NT2/D1 (cell line): ENCODE measurements around the gene ZDHHC19.

ENCODE experiments used
- SUZ12 ChIP-seq: IDR thresholded peaks from 2 replicates; pipeline ENCODE4 v1.6.1; 2011; ENCODE audit not compliant: insufficient read length, insufficient read depth; ENCODE audit errors: extremely low read depth
- YY1 ChIP-seq: IDR thresholded peaks from 2 replicates; pipeline ENCODE4 v1.6.1; 2011; ENCODE audit not compliant: insufficient read length, insufficient read depth
- ZNF274 ChIP-seq: IDR thresholded peaks from 2 replicates; pipeline ENCODE4 v1.6.1; 2011; ENCODE audit warnings: mild to moderate bottlenecking, low read depth, low read length

DNA sequence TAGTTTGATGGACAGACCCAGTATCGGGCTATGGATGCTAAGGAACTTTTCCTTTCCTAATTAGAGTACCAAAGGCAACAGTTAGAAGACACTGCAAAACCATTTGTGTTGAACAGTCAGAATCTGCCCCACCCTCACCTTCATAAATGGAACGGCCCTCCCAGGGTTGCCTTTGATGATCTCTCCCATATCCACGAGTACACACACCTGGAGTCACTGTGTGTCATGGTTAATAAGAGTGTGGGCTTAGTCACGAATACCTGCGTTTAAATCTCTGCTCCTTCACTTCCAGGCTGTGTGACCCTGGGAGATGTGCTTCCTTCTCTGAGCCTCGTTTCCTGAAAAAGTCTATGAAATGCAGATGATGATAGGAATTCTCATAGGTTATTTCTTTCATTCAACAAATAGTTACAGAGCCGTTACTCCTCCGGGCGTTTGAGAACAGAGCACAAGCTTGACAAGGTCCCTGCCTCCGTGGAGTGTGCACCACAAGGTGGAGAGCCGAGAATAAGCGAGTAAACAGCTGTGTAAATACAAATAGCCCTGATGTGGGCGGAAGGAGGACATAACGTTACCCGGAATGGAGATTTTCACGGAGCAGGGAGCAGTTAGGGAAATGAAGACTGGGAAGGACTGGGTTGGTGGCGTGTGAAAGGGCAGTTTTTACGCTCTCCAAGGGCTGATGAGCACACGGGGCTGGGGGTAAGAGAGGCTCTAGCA lies 11.8 kb upstream of the ZDHHC19 start:
- TF ChIP-seq YY1 (no peak), ZNF274 (no peak), SUZ12 (no peak)
